ENCODE measurements around the gene TMEM163. TPM values are rescaled to one million over a fixed set of nuclear protein-coding genes. Genes with fewer than 3 reads are reported as not detected.

The TMEM163 gene
- total RNA-seq, 1 experiment from 2014 or later: 4.1 TPM

DNA sequence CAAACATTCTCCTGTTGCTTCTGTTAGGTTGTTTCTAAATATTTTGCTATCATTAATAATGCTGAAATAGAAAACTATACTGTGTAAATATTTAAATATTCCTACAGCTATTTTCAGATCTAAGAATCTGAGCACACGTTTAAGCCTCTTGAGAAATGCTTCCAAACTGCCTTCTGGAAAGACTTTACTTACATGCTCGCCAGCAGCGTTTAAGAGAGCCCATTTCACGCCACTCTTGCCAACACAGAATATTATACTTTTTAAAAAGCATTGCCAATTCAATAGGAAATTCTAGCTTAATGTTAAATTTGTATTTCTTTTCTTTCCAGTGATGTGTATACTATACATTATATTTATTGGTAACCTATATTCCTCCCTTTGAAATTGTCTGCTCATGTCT, 92.0 kb downstream of the TMEM163 start:
- intact Hi-C loops (cut with micrococcal nuclease; ENCODE audit: unreplicated experiment): no loop called here
- Mint-ChIP-seq H3K4me3 (ENCODE audit: unreplicated experiment) (no peak overlapping the region), H3K9me3 (ENCODE audit: unreplicated experiment) (no peaks in the 10 kb centered on the region), H3K36me3 (ENCODE audit: insufficient read depth, unreplicated experiment) (no peaks in the 10 kb centered on the region), H3K27ac (ENCODE audit: unreplicated experiment) (no peak overlapping the region), H3K27me3 (ENCODE audit: insufficient read depth, unreplicated experiment) (no peaks in the 10 kb centered on the region), H3K4me1 (ENCODE audit: low read depth, unreplicated experiment) (no peaks in the 10 kb centered on the region)
- Histone ChIP-seq H3K4me1 (no peaks in the 10 kb centered on the region), H3K9me3 (no peaks in the 10 kb centered on the region), H3K27me3 (replicated peaks; ENCODE audit: control insufficient read depth, insufficient read depth, low read length) (no peaks in the 10 kb centered on the region), H3K36me3 (ENCODE audit: control insufficient read depth, insufficient read depth, low read length) (no peaks in the 10 kb centered on the region), H3K4me3 (ENCODE audit: low read depth, low read length) (no peak overlapping the region)
- no peak for DNase-seq
- TF ChIP-seq, protein P1, sequence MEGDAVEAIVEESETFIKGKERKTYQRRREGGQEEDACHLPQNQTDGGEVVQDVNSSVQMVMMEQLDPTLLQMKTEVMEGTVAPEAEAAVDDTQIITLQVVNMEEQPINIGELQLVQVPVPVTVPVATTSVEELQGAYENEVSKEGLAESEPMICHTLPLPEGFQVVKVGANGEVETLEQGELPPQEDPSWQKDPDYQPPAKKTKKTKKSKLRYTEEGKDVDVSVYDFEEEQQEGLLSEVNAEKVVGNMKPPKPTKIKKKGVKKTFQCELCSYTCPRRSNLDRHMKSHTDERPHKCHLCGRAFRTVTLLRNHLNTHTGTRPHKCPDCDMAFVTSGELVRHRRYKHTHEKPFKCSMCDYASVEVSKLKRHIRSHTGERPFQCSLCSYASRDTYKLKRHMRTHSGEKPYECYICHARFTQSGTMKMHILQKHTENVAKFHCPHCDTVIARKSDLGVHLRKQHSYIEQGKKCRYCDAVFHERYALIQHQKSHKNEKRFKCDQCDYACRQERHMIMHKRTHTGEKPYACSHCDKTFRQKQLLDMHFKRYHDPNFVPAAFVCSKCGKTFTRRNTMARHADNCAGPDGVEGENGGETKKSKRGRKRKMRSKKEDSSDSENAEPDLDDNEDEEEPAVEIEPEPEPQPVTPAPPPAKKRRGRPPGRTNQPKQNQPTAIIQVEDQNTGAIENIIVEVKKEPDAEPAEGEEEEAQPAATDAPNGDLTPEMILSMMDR (IDR thresholded peaks at IDR 0.05; ENCODE audit: insufficient read depth in 1 of 2, low read depth in 1 of 2, low read length in 1 of 2, severe bottlenecking in 1 of 2, unreplicated experiment in 1 of 2): no peak
- ChIA-PET POLR2A (no interaction called here), CTCF (no interaction called here)
- BruUV-seq (replicated peaks): no TSS peak

- no peaks in the 10 kb centered on the region for H3K36me3 Mint-ChIP-seq (ENCODE audit: insufficient read depth, unreplicated experiment)
- DNase-seq: no peak
- TF ChIP-seq, protein P1 (IDR thresholded peaks at IDR 0.05; ENCODE audit: insufficient read depth in 1 of 2, low read depth in 1 of 2, low read length in 1 of 2, severe bottlenecking in 1 of 2, unreplicated experiment in 1 of 2): no peak
- Histone ChIP-seq H3K27me3 (replicated peaks; ENCODE audit: control insufficient read depth, insufficient read depth, low read length) (no peaks in the 10 kb centered on the region), H3K9me3 (no peaks in the 10 kb centered on the region), H3K4me3 (ENCODE audit: low read depth, low read length) (no peak overlapping the region), H3K4me1 (no peaks in the 10 kb centered on the region), H3K36me3 (ENCODE audit: control insufficient read depth, insufficient read depth, low read length) (no peaks in the 10 kb centered on the region)
- ChIA-PET CTCF (interaction anchor here (0.6 kb wide), 1 partner anchor 272 kb away, joined by 3 read pairs; no protein-coding TSS in a partner anchor), POLR2A (no interaction called here)
- H3K9me3 Mint-ChIP-seq (ENCODE audit: unreplicated experiment): no peaks in the 10 kb centered on the region
- no peaks in the 10 kb centered on the region for H3K27me3 Mint-ChIP-seq (ENCODE audit: insufficient read depth, unreplicated experiment)
- no peak overlapping the region for H3K4me3 Mint-ChIP-seq (ENCODE audit: unreplicated experiment)
- intact Hi-C loops (cut with micrococcal nuclease; ENCODE audit: unreplicated experiment): no loop called here
- H3K27ac Mint-ChIP-seq (ENCODE audit: unreplicated experiment): no peak overlapping the region
- no TSS peak for BruUV-seq (replicated peaks)
- H3K4me1 Mint-ChIP-seq (ENCODE audit: low read depth, unreplicated experiment): no peaks in the 10 kb centered on the region
Observed at GRCh38 chr2:134625311-134625710, 93.5 kb downstream of the TMEM163 start.

GRCh38 chr2:134623796-134624195, 95.0 kb downstream of the TMEM163 start:
- POLR2A ChIA-PET: no interaction called here
- Mint-ChIP-seq H3K4me3 (ENCODE audit: unreplicated experiment) (no peak overlapping the region), H3K27ac (ENCODE audit: unreplicated experiment) (no peak overlapping the region), H3K27me3 (ENCODE audit: insufficient read depth, unreplicated experiment) (no peaks in the 10 kb centered on the region), H3K9me3 (ENCODE audit: unreplicated experiment) (peaks cover 6% of the 10 kb centered on the region), H3K36me3 (ENCODE audit: insufficient read depth, unreplicated experiment) (no peaks in the 10 kb centered on the region), H3K4me1 (ENCODE audit: low read depth, unreplicated experiment) (no peaks in the 10 kb centered on the region)
- Histone ChIP-seq H3K27me3 (replicated peaks; ENCODE audit: control insufficient read depth, insufficient read depth, low read length) (no peaks in the 10 kb centered on the region), H3K4me3 (ENCODE audit: low read depth, low read length) (no peak overlapping the region), H3K36me3 (ENCODE audit: control insufficient read depth, insufficient read depth, low read length) (no peaks in the 10 kb centered on the region), H3K9me3 (peaks cover 12% of the 10 kb centered on the region), H3K4me1 (no peaks in the 10 kb centered on the region)
- TF ChIP-seq, protein P1 (IDR thresholded peaks at IDR 0.05; ENCODE audit: insufficient read depth in 1 of 2, low read depth in 1 of 2, low read length in 1 of 2, severe bottlenecking in 1 of 2, unreplicated experiment in 1 of 2): no peak
- no peak for DNase-seq
- no TSS peak for BruUV-seq (replicated peaks)
- intact Hi-C loops (cut with micrococcal nuclease; ENCODE audit: unreplicated experiment): no loop called here
- CTCF ChIA-PET: no interaction called here

Measured in Caco-2 (cell line).